ENCODE data around the gene CEP78. TPM values are rescaled to one million over a fixed set of nuclear protein-coding genes. Genes with fewer than 3 reads are reported as not detected.

CEP78 gene
- total and polyA plus RNA-seq, 7 donors = 1.8 to 4.3 (median 3.0) TPM

DNA sequence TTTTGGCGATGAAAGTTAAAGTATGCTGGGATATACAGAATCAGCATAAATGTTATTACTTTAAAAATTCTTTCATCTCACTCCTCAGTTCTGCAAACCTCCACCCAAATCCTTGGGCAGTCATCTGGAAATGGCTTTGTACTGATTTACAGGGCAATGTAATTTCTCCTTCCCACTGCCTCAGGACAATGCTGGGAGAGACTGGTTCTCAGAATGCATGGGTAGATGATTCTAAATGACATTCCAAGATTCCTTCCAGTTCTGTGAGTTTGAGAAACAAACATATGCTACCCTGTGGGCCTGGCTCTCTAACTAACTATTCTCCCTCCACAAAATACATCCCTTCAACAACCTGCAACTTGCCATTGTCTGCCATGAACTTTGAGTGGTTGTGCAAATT, 53.6 kb downstream of the CEP78 start:
- DNase-seq (no peak), ATAC-seq (no peak)
- intact Hi-C loops (cut with DNase I) = no loop called here
- 91 to 97% (median 94%) methylated on average over 1 of the region's 1 CpG for WGBS, 3 donors
- Histone ChIP-seq H3K27ac (no peak overlapping the region), H3K27me3 (ENCODE audit: insufficient read depth in 3 of 3, low read length in 2 of 3) (peaks cover 2 to 7% (median 3%) of the 10 kb centered on the region in 3 donors), H3K4me1 (no peaks in the 10 kb centered on the region), H3K36me3 (ENCODE audit: insufficient read depth in 1 of 2, low read depth in 1 of 2) (no peaks in the 10 kb centered on the region), H3K9me3 (no peaks in the 10 kb centered on the region), H3K4me3 (no peak overlapping the region)
- TF ChIP-seq, protein P1, sequence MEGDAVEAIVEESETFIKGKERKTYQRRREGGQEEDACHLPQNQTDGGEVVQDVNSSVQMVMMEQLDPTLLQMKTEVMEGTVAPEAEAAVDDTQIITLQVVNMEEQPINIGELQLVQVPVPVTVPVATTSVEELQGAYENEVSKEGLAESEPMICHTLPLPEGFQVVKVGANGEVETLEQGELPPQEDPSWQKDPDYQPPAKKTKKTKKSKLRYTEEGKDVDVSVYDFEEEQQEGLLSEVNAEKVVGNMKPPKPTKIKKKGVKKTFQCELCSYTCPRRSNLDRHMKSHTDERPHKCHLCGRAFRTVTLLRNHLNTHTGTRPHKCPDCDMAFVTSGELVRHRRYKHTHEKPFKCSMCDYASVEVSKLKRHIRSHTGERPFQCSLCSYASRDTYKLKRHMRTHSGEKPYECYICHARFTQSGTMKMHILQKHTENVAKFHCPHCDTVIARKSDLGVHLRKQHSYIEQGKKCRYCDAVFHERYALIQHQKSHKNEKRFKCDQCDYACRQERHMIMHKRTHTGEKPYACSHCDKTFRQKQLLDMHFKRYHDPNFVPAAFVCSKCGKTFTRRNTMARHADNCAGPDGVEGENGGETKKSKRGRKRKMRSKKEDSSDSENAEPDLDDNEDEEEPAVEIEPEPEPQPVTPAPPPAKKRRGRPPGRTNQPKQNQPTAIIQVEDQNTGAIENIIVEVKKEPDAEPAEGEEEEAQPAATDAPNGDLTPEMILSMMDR (IDR thresholded peaks at IDR 0.05) = no peak

DNA sequence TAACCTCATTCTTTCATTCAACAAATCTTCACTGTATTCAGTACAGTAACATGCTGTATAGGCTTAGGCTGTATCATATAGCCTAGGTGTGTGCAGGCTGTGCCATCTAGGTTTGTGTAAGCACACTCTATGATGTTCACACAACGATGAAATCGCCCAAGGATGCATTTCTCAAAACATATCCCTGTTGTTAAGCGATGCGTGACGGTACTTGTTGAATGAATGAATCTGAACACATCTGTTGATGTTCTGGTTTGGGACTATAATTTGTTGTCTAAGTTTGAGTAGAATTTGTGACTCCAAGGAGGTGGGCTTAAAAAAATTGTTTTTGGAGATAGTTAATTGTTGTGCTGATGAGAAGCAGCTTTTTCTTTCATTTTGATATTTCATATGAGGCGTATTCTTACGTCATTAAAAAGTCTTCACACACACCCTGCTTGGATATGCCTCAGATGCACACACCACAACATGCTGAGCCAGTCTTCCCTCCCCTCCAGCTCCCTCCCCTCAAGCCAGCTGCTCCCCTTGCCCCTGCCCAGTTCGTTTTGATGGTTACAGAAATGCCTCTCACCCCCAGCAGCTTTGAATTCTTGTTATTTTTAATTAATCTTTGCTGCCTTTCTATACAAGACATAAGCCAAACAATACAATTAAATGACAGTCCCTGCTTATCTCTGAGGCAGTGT, 55.5 kb downstream of the CEP78 start:
- intact Hi-C loops (cut with DNase I) = loop anchor here in 1 of 2 donors (10.0 kb wide), 1 partner anchor 57 kb away; the partner anchor contains the start of gene CEP78

DNA sequence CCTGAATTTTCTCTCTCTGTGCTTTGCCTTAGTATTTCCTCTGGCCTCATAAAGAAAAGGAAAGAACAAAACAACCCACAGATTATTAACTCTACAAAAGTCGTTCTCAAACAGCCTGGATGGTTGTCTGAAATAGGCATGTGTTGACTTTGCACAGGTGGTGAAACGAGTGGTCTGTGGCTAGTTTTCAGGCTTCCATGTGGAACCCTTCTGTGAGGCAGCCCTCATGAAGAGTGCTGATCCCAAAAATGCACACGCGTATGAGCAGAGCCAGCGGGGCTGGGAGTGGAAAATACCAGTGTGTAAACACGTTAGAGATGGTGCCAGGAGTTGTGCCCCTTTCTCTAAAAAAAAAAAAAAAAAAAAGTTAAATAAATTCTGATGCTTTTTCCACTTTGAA, 56.2 kb downstream of the CEP78 start:
- 21 to 31% (median 31%) methylated on average over 6 of the region's 6 CpGs for WGBS, 3 donors

More for the DNA sequence above, 55.5 kb downstream of the CEP78 start:
- no peak for ATAC-seq
- peaks cover 2 to 8% (median 3%) of the 10 kb centered on the region in 3 donors for H3K27me3 ChIP-seq (ENCODE audit: insufficient read depth in 3 of 3, low read length in 2 of 3)
- no peaks in the 10 kb centered on the region for H3K36me3 ChIP-seq (ENCODE audit: insufficient read depth in 1 of 2, low read depth in 1 of 2)
- H3K4me1 ChIP-seq = no peaks in the 10 kb centered on the region
- no peak overlapping the region for H3K27ac ChIP-seq
- H3K9me3 ChIP-seq = no peaks in the 10 kb centered on the region
- WGBS, 3 donors = 30 to 62% (median 38%) methylated on average over 8 of the region's 8 CpGs
- H3K4me3 ChIP-seq = no peak overlapping the region
- TF ChIP-seq, protein P1 (IDR thresholded peaks at IDR 0.05) = no peak
- no peak for DNase-seq

DNA sequence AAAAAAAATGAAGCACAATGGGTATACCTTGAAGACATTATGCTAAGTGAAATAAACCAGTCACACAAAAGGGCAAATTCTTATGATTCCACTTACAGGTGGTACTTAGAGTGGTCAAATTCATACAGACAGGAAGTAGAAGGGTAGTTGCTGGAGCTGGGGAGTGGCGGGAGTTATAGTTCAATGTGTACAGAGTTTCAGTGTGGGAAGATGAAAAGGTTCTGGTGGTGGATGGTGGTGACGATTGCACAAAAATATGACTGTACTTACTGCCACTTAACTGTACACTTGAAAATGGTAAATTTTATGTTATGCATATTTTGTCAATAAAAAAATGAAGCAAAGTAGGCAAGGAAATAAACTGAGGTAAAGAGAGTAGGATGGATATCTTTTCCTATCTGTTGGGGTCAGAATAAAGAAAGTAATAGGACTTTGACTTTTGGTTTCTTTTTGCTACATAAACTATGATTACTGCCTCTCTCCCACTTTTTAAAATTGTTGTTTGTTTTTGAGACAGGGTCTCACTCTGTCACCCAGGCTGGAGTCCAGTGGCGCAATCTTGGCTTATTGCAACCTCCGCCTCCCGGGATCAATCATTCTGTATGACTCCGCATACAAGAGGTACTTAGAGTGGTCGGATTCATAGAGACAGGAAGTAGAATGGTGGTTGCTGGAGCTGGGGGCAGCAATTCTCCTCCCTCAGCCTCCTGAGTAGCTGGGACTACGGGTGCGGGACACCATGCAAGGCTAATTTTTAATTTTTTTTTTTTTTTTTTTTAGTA, 57.0 kb downstream of the CEP78 start:
- ATAC-seq = no peak
- no peak overlapping the region for H3K27ac ChIP-seq
- no peak overlapping the region for H3K4me3 ChIP-seq
- intact Hi-C loops (cut with DNase I) = loop anchor here in 1 of 2 donors (10.0 kb wide), 1 partner anchor 58 kb away; the partner anchor contains the start of gene CEP78
- DNase-seq = no peak
- no peaks in the 10 kb centered on the region for H3K36me3 ChIP-seq (ENCODE audit: insufficient read depth in 1 of 2, low read depth in 1 of 2)
- no peaks in the 10 kb centered on the region for H3K9me3 ChIP-seq
- H3K27me3 ChIP-seq (ENCODE audit: insufficient read depth in 3 of 3, low read length in 2 of 3) = peaks cover 2 to 23% (median 8%) of the 10 kb centered on the region in 3 donors
- 91 to 95% (median 92%) methylated on average over 9 of the region's 9 CpGs for WGBS, 3 donors
- TF ChIP-seq, protein P1 (IDR thresholded peaks at IDR 0.05) = no peak
- peaks cover 13% of the 10 kb centered on the region for H3K4me1 ChIP-seq

More for the DNA sequence above, 56.2 kb downstream of the CEP78 start:
- TF ChIP-seq, protein P1 (IDR thresholded peaks at IDR 0.05) = no peak
- ATAC-seq (no peak), DNase-seq (no peak)
- peaks cover 5% of the 10 kb centered on the region for H3K4me1 ChIP-seq
- H3K27ac ChIP-seq = no peak overlapping the region
- H3K9me3 ChIP-seq = no peaks in the 10 kb centered on the region
- intact Hi-C loops (cut with DNase I) = loop anchor here in 1 of 2 donors (10.0 kb wide), 1 partner anchor 57 kb away; the partner anchor contains the start of gene CEP78
- H3K27me3 ChIP-seq (ENCODE audit: insufficient read depth in 3 of 3, low read length in 2 of 3) = peaks cover 2 to 15% (median 4%) of the 10 kb centered on the region in 3 donors
- H3K4me3 ChIP-seq = no peak overlapping the region
- H3K36me3 ChIP-seq (ENCODE audit: insufficient read depth in 1 of 2, low read depth in 1 of 2) = no peaks in the 10 kb centered on the region
